ENCODE measurements around the gene ANKS4B.
"Not testable (repeated sequence)": the region's sequence is repeated elsewhere in the genome, so short reads cannot be mapped to it uniquely, and the experiment has no call there.

Gene ANKS4B

DNA sequence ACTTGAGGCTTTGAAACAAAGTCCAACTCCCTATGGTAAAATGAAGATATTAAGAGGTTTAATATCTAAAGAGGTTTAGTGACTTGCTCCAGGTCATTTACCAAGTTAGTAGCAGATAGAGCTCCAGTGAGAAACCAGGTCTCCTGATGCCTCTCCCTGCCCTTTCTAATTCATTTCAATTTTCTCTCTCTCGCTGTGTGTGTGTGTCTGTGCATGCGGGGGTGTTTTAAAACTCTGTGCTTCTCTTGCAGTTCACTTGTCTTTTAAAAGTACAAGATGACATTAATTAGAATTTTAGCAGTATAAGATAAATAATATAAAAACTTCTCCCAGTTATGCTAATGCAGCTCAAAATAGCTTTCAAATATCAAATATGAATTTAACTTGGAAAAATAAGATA, 13.9 kb upstream of the ANKS4B start:
- no peak for DNase-seq (ENCODE audit: low read depth in 2 of 2)

DNA sequence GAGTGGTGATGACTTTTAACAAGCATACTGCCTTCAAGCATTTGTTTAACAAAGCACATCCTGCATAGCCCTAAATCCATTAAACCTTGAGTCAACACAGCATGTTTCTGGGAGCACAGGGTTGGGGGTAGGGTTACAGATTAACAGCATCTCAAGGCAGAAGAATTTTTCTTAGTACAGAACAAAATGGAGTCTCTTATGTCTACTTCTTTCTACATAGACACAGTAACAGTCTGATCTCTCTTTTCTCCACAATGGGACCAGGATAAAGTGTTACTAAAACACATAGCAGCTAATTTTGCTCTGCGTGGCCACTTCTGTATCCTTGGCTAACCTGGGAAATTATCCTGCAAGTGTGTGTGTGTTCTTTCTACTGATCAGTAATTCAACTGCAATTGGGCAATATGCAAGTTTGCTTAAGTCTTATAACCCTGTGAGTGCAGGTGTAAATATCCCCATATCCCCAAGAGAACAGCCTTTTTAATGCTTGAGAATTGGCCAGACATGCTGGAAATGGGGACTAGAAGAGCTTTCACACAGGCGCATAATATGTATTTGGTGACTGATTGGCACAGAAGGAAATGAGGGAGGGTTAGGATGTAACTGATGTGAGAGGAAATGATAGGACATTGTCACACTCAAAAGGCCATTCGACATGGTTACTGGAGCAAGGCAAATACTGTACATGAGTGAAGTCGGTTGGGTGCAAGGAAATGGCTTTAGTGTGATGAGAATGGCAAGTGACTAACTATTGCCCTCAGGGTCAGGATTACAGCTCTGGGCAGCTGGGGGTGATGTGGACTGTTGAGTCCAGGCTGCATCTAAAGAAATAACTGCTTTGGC, 10.8 kb upstream of the ANKS4B start:
- DNase-seq (ENCODE audit: low read depth in 2 of 2): no peak

DNA sequence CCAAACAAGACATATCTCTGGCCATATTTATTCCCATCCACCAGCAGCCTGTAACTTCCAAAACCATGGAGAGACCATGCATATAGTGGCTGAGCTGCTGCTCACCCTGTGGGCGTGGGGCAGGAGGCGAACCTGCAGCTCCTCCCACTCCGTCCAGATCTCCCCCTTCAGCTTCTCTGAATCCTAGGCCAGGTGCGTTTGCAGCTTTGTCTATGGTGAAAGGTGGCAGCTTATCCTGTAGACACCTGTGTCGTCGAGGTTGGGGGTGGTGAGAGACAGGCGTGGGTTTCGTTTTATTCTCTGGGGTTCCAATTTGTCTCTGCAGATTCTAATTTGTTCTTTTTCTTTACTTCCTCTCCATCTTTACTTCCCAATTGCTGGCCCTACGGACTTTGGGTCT, 9.7 kb upstream of the ANKS4B start:
- DNase-seq (ENCODE audit: low read depth in 2 of 2): no peak

DNA sequence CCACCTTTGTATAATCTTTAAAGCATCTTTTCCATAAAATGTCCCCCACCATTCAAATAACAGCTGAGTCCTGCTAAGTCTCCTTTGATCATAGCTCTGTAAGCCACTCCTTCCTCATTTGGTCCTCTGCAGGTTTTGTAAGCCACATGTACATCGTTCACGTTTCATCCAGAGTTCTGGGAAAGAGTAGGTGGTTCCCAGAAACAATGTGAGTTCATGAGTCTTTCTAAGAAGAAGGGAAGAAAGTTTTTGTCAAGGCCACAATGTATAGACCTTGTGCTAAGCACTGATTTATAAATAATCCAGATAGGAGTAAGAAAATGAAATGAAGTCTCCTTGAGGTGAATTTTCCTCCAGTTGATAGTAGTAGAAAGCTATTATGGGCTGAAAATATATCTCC, 8.7 kb upstream of the ANKS4B start:
- no peak for DNase-seq (ENCODE audit: low read depth in 2 of 2)

DNA sequence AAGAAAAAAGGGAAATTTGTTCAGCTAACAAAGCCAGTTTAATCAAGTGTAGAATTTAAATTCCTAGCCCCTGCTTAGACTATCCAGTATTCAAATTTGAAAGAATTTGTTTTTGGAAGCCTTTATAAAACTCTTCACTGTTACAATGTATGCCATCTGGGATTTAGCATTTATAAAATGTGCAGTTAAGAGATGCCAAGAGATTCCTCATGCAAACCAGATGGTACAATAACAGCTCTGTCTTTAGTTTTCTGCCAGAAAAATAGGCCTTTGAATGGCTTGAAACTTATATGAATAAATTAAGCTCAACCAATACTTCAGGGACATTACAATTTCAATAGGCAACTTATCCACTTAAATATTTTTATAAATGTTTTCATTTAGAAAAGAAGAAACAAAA, 6.8 kb upstream of the ANKS4B start:
- no peak for DNase-seq (ENCODE audit: low read depth in 2 of 2)

DNA sequence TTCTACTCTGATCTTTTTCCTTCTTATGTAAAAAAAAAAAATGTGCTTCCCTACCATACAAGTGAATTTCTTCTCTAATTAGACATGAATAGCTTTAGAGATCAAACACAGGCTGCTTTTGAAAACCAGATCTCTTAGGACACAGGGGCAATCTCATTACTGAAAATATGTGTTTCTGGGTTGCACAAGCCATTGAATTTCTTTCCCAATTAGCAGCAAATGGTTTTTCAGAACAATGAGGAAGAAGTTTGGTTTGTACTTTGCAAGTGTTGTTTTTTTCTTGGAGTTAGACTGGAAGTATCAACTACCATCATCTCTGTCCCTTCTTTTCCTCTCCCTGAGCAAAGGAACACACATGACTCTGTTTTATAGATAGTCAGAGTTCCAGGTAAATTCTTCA, 5.6 kb upstream of the ANKS4B start:
- no peak for DNase-seq (ENCODE audit: low read depth in 2 of 2)

DNA sequence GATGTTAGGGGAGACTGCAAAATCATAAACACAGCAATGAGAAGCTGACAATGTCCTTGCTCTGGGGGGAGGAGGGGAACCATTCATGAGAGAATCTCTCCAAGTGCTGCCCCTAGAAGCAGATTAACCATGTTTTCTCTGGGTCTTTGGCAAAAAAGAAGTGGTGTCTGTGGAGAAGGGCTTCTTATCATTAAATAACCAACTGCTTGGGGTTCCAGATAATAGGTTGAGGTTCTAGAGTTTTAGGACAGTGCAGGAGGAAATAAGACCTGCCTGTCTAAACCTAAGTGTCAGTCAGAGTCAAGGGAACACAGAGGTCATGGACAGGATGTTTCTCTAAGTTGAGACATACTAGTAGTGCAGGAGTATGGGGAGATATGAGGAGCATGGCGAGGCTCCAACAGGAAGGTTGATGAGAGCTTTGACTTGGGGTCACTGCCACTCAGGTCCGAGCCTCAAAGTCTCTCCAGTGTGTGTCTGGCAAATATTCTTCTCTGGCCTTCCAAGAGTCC, 5.1 kb upstream of the ANKS4B start:
- DNase-seq (ENCODE audit: low read depth in 2 of 2): no peak

DNA sequence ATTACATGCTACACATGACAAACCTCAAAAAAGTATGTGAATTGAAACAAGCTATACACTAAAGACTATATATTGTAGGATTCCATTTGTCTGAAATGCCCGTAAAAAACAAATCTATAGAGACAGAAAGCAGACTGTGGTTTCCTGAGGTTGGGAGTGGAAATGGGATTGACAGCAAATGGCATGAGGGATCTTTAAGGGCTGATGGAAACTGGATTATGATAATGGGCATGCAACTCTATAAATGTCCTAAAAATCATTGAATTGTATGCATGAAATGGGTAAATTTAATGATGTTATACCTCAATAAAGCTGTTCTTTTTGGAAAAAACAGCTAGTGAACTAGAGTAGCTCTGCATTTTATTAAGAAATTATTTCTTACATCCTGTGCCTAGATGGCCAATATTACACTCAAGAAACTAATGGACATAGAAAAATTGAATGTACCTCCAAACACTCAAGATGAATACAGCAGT, 416 bp upstream of the ANKS4B start:
- no peak for DNase-seq (ENCODE audit: low read depth in 2 of 2)

DNA sequence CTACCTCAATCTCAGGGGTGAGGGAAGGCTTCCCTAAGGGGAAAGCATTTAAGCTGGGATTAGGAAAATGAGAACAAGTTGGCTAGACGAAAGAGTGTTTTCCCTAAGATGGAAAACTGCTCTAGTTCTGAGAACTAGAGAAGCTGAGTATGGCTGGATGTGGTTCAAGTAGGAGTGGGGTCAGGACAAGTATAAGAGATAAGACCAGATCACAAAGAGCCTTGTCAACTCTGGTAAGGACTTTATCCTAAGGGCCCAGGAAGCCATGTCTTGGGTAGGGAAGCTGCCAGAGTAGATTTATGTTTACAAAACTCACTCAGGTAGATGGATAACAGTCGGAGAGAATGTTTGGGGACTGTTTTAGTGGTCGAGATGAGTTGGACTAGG, 1.7 kb downstream of the ANKS4B start:
- DNase-seq (ENCODE audit: low read depth in 2 of 2): no peak

DNA sequence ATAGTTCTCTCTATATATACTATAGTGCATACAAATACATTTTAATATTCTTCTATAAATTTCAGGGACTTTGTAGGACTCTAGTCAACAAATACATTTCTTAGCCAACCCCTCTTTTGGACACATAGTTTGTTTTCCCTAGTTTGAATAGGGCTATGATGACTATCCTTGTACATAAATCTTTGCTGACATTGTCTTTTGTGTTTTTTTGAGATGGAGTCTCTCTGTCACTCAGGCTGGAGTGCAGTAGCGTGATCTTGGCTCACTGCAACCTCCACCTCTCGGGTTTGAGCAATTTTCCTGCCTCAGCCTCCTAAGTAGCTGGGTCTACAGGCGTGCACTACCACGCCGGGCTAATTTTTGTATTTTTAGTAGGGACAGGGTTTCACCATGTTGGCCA, 3.3 kb downstream of the ANKS4B start:
- DNase-seq (ENCODE audit: low read depth in 2 of 2): no peak

DNA sequence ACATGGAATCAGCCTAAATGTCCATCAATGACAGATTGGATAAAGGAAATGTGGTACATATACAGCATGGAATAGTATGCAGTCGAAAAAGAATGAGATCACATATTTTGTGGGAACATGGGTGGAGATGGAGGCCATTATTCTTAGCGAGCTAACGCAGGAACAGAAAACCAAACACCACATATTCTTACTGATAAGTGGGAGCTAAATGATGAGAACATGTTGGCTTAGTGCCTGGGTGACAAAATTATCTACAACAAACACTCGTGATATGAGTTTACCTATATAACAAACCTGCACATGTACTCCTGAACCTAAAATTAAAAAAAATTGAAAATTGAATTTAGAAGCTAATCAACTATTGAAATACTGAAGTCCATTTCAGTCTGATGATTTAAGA, 6.1 kb downstream of the ANKS4B start:
- no peak for DNase-seq (ENCODE audit: low read depth in 2 of 2)

DNA sequence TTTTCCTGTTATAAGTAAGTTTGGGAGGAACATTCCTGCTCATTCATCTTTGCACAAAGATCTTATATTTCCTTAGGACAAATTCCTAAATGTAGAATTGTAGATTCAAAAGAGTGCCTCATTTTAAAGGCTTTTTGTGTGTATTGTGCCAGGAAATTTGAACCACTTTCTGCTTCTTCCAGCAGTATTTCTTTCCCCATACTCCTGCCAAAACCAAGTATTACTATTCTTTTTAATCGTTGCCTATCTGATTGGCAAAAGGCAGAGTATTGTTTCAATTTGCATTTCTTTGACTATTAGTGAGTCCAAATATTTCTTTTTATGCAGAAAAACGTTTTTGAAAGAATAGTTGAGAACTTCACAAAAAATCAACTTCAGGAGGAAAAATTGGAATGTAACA, 9.3 kb downstream of the ANKS4B start:
- no peak for DNase-seq (ENCODE audit: low read depth in 2 of 2)

DNA sequence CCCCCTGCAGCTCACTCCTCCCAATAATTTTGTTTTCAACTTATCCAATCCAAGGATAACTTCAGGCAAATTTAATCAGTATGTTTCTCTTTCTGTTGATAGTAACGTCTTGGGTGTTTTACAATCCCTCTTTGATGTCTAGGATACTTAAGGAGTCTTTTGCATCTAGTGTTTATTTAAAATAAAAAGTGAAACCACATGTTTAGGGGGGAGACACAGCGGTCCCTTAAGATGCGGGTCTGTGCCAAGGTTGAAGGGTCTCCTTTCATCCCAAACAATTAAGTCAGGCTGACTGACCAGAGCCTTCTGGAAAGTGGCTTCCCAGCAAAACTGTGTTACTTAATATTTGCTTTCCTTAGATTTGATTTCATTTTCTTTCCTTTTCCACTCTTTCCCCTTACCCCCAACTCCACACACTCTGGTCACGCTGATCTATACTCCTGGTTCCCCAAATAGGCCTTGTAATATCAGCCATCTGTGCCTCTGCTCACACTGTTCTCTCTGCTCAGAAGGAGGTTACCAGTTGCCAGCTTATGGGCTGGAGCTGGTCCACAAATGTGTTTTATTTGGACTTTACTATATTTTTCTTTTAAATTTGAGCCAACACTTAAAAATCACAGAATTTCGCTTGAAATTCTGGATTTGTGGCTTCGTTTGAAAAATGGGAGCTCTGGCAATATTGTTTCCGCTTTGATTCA, 11.2 kb downstream of the ANKS4B start:
- no peak for DNase-seq (ENCODE audit: low read depth in 2 of 2)

DNA sequence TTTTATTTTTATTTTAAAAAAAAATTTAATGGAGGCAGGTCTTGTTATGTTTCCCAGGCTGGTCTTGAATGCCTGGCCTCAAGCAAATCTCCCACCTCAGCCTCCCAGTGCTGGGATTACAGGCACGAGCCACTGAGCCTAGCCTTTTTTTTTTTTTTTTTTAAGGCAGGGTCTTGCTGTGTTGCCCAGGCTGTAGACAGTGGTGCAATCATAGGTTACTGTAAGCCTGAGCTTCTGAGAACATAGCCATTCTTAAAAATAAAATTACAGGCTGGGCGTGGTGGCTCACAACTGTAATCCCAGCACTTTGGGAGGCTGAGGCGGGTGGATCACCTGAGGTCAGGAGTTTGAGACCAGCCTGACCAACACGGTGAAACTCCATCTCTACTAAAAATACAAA, 14.7 kb downstream of the ANKS4B start:
- not testable (repeated sequence) for DNase-seq (ENCODE audit: low read depth in 2 of 2)

DNA sequence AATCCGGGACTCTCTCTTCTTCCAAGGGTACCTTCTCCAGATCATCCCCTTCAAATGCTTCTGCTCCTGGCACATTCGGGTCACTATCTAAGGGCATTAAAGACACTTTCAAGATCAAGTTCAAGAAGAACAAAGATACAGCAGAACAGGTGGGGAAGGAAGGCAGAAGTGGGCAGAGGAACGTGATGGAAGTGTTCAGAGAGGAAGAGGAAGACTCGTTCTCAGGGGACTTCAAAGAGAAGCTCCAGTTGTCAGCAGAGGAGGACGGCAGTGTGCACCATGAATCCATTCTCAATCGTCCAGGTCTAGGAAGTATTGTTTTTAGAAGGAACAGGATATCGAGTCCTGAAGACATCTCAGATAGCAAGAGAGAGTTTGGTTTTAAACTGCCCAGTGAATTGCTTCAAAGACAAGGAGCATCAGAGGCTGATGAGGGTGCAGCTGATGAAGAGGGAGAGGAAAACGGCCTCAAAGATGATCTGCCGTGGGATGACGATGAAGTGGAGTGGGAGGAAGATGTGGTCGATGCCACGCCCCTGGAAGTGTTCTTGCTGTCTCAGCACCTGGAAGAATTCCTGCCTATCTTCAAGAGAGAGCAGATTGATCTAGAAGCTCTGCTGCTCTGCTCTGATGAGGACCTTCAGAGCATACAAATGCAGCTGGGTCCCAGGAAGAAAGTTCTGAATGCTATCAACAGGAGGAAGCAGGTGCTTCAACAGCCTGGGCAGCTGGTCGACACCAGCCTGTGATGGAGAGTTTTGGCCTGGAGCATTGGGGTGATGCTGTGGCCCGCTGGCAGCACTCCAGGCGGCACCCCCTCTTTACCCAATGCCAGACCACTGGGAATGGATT, 16.8 kb downstream of the ANKS4B start:
- no peak for DNase-seq (ENCODE audit: low read depth in 2 of 2)

DNA sequence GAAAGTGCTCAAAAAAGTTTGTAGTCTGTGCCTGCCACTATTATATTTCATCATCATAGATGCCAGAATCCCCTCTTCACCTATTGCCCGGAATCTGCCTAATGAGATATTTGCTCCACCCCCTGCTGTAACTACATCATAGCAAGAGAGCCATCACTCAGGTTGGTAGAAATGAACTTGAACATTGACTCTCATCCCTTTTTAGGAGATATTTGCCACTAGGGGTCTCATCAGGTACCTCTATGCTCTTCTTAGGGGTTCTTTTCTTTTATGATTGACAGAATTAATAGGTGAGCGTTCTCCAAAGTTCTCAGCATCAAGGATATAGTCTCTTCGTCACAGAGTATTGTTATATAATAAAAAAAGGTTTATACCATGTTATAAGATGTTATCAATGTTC, 20.0 kb downstream of the ANKS4B start:
- no peak for DNase-seq (ENCODE audit: low read depth in 2 of 2)

DNA sequence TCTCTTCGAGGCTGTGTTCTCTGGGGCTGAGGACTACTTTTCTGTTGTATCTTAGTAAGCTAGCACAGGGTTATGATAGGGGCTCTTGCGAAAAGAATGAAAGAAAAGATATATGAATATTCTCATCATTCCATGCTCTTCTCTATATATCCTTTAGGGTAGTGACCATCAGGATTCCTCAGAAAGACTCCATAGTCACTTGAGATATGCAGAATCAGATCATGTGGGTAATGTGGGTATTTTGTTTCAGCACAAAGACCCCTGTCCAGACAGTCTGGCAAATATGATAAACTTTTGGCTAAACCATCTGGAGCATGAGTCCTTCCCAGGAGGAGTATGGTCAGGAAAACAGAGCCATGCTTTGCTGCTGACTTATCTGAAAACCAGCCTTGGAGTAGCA, 23.1 kb downstream of the ANKS4B start:
- DNase-seq (ENCODE audit: low read depth in 2 of 2): no peak

DNA sequence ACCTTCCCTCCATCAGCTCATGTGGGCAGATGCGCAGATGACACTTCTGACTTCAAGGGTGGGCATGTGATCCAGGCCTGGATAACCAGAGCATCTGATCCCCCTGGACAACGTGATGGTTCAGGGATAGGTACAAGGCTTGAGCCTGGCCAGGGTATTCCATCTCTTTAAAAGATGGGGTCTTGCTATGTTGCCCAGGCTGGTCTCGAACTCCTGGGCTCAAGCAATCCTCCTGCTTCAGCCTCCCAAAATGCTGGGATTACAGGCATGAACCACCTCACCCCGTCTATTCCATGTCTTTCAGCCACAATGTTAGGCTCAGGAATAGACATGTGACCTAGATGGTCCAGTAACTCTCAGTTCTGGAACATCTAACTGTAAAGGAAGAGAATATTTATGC, 23.8 kb downstream of the ANKS4B start:
- DNase-seq (ENCODE audit: low read depth in 2 of 2): no peak

DNA sequence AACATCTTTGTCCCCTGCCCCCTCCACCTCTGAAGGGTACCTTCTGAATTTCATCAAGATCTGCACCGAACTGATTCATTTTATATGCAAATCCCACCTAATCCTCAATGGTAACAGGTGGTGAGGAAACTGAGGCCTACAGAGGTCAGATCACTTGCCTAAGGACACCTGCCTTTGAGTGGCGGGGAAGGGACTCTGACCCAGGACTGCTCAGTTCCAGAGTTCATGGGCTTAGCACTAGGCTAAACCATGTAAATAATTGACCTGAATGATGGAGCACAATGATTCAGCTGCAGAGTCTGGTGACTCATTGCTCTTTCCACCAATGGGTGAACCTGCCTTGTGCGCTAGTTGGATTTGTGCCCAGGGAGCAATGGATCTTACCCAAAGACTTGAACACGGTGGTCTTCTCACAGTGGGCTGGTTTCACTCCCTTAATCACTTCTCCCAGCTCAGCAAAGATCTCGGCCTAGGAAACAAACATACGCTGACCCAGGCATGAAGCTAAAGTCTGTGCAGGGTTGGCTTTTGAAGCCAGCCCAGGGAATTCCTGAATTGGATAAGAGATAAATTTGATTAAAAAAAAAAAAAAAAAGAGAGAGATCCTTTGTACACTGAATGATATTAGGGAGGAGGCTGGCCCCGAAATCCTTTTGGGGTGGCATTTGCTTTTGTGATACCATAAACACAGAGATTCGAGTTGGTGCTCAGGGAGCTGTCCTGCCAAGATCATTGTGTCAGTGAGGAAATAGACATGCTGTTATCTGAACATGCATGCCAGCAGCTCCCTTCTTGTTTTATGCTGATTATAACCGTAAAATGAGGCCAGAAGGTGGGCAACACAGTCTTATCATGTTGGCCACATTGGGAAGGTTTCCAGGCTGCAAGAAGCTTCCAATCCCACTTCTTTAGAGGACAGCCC, 27.6 kb downstream of the ANKS4B start:
- DNase-seq (ENCODE audit: low read depth in 2 of 2): no peak

DNA sequence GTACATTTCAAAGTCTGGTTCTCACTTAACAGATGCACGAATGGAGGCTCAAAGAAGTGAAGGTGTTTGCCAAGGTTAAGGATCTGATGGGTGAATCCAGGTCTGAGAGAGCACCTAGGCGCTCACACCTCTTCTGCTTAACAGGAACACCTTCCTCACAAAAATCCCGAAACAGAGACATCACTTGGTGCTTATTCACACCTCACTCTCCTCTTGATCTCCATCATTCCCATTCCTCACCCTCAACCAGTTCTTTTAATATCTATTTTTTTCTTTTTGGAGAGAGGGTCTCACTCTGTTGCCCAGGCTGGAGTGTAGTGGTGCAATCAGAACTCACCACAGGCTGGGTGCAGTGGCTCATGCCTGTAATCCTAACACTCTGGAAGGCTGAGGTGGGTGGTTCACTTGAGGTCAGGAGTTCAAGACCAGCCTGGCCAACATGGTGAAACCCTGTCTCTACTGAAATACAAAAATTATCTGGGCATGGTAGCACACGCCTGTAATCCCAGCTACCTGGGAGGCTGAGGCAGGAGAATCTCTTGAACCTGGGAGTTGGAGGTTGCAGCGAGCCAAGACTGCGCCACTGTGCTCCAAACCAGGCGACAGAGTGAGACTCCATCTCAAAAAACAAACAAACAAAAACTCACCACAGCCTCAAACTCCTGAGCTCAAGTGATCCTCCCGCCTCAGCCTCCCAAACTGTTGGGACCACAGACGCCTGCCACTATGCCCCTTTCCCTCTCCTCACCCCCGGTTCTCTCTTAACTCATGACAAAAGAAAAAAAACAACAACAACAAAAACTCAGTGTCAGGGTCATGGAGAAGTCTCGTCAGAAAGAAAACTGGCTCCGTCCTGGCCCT, 29.5 kb downstream of the ANKS4B start:
- DNase-seq (ENCODE audit: low read depth in 2 of 2): no peak
